ENCODE results near the gene SNAP25.

The SNAP25 gene

DNA sequence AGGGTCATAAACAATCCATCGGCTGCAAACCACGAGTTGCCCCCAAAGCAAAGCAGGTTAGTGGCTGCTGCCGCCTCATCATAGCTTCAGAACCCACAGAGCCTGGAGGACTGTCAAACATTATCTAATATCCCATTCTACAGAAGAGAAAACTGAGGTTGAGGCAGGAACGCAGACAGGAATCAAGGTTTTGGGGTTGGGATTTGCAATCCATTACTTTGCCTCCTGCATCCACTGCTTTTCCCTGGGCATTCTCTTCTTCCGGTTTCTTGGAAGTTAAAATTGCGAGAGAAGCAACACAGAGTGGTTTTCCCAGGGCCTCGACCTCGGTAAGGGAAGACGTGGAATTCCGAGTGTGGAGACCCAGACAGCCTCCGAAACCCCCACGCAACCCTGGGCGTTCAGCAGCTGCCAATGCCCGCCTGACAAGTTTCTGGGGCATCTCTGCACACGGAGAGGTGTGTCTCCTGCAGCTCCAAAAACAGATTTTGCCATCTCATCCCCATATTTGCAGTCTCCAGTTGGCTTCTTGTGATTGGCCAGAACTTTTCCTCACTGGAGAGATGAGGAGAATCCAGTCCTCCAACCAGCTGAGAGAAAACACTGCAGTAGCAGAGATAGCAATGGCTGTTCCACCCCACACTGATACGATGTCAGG lies 45.5 kb upstream of the SNAP25 start:
- Histone ChIP-seq H4K20me1 (ENCODE audit: insufficient read depth) (no peaks in the 10 kb centered on the region), H3K4me2 (no peak overlapping the region), H2AFZ (ENCODE audit: low read depth) (no peak overlapping the region), H3K36me3 (ENCODE audit: insufficient read depth) (no peaks in the 10 kb centered on the region), H3K4me3 (IDR thresholded peaks at IDR 0.05; ENCODE audit: insufficient read depth, low read depth, low read length) (no peak overlapping the region), H3K9ac (no peak overlapping the region), H3K27me3 (ENCODE audit: insufficient read depth, low read depth) (no peaks in the 10 kb centered on the region), H3K4me1 (ENCODE audit: low read depth, poor library complexity, severe bottlenecking) (no peaks in the 10 kb centered on the region), H3K27ac (no peak overlapping the region), H3K79me2 (ENCODE audit: insufficient read depth, low read depth) (no peaks in the 10 kb centered on the region)
- TF ChIP-seq, protein P1, sequence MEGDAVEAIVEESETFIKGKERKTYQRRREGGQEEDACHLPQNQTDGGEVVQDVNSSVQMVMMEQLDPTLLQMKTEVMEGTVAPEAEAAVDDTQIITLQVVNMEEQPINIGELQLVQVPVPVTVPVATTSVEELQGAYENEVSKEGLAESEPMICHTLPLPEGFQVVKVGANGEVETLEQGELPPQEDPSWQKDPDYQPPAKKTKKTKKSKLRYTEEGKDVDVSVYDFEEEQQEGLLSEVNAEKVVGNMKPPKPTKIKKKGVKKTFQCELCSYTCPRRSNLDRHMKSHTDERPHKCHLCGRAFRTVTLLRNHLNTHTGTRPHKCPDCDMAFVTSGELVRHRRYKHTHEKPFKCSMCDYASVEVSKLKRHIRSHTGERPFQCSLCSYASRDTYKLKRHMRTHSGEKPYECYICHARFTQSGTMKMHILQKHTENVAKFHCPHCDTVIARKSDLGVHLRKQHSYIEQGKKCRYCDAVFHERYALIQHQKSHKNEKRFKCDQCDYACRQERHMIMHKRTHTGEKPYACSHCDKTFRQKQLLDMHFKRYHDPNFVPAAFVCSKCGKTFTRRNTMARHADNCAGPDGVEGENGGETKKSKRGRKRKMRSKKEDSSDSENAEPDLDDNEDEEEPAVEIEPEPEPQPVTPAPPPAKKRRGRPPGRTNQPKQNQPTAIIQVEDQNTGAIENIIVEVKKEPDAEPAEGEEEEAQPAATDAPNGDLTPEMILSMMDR (conservative IDR thresholded peaks at IDR 0.05; ENCODE audit: low read depth, low read length): no peak

DNA sequence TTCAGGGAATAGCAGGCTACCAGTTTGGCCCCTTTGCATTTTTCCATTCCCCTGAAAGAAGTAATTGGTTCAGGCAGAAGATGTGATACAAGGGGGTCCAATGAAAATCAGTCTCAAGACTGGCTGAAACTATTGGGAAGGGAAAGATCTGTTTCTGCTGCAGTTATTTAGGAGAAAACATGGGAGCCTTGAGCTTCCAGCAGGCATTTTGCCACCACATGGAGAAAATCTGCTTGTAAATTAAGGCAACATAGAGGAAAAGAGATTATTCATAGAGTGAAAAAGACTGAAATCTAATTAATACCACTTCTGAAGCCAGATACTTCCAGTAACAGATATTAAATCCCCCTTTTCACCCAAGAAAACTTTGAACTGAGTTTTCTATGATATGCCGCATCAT lies 44.2 kb upstream of the SNAP25 start:
- Histone ChIP-seq H3K9ac (no peak overlapping the region), H3K36me3 (ENCODE audit: insufficient read depth) (no peaks in the 10 kb centered on the region), H3K27me3 (ENCODE audit: insufficient read depth, low read depth) (no peaks in the 10 kb centered on the region), H4K20me1 (ENCODE audit: insufficient read depth) (no peaks in the 10 kb centered on the region), H3K4me2 (no peak overlapping the region), H2AFZ (ENCODE audit: low read depth) (no peak overlapping the region), H3K27ac (no peak overlapping the region), H3K4me1 (ENCODE audit: low read depth, poor library complexity, severe bottlenecking) (no peaks in the 10 kb centered on the region), H3K79me2 (ENCODE audit: insufficient read depth, low read depth) (no peaks in the 10 kb centered on the region), H3K4me3 (IDR thresholded peaks at IDR 0.05; ENCODE audit: insufficient read depth, low read depth, low read length) (no peak overlapping the region)
- TF ChIP-seq, protein P1 (conservative IDR thresholded peaks at IDR 0.05; ENCODE audit: low read depth, low read length): no peak

DNA sequence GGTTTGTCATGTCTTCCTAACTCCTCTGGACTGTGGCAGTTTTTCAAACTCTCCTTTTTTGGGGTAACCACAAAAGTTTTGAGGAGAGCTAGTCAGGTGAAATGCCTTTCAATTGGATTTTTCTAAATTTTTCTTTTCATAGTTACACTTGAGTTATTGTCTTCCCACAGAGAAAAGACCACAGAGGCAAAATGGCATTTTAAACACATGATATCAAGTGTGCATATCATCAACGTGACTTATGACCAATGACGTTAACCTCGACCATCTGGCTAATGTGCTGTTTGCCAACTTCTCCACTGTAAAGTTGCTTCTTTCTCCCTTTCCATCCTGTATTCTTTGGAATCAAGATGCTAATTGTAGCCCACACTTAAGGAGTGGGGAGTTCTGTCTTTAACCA lies 41.3 kb upstream of the SNAP25 start:
- Histone ChIP-seq H3K4me3 (IDR thresholded peaks at IDR 0.05; ENCODE audit: insufficient read depth, low read depth, low read length) (no peak overlapping the region), H3K27me3 (ENCODE audit: insufficient read depth, low read depth) (no peaks in the 10 kb centered on the region), H2AFZ (ENCODE audit: low read depth) (no peak overlapping the region), H3K4me1 (ENCODE audit: low read depth, poor library complexity, severe bottlenecking) (no peaks in the 10 kb centered on the region), H3K27ac (no peak overlapping the region), H3K4me2 (no peak overlapping the region), H3K9ac (no peak overlapping the region), H3K36me3 (ENCODE audit: insufficient read depth) (no peaks in the 10 kb centered on the region), H3K79me2 (ENCODE audit: insufficient read depth, low read depth) (no peaks in the 10 kb centered on the region), H4K20me1 (ENCODE audit: insufficient read depth) (no peaks in the 10 kb centered on the region)
- TF ChIP-seq, protein P1 (conservative IDR thresholded peaks at IDR 0.05; ENCODE audit: low read depth, low read length): no peak

DNA sequence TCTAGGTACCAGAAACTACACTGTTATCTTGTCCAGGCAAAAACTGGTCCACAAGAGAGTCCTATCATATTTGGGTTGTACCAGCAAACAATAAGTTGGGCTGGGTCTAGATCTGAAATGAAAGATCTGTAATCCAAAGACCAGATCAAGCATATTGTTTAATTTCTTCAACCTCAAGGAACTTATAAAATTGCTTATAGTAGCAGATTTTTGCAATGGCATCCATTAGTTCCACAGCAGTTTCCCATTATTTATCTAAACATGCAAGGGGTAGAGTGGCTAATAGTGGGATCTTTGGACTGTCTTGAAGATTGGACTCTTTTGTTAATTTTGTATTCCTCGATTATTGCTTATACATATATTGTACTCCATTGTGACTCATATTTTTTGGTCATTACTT lies 40.5 kb upstream of the SNAP25 start:
- H3K79me2 ChIP-seq (ENCODE audit: insufficient read depth, low read depth): no peaks in the 10 kb centered on the region
- H3K4me2 ChIP-seq: no peak overlapping the region
- no peak overlapping the region for H3K9ac ChIP-seq
- H4K20me1 ChIP-seq (ENCODE audit: insufficient read depth): no peaks in the 10 kb centered on the region
- no peak overlapping the region for H2AFZ ChIP-seq (ENCODE audit: low read depth)
- no peaks in the 10 kb centered on the region for H3K27me3 ChIP-seq (ENCODE audit: insufficient read depth, low read depth)
- no peak overlapping the region for H3K27ac ChIP-seq
- no peaks in the 10 kb centered on the region for H3K4me1 ChIP-seq (ENCODE audit: low read depth, poor library complexity, severe bottlenecking)
- no peak overlapping the region for H3K4me3 ChIP-seq (IDR thresholded peaks at IDR 0.05; ENCODE audit: insufficient read depth, low read depth, low read length)
- no peaks in the 10 kb centered on the region for H3K36me3 ChIP-seq (ENCODE audit: insufficient read depth)
- TF ChIP-seq, protein P1 (conservative IDR thresholded peaks at IDR 0.05; ENCODE audit: low read depth, low read length): no peak

Data from KMS-11 (cell line).